Neutrophil (primary cell): ENCODE measurements around the gene FSCN2.

ENCODE experiments used
- H3K27ac ChIP-seq: fragments of 200-600 bp; sonication (generic); 2 replicates; pipeline ENCODE4 v1.5.1; 2016; ENCODE audit warnings: mild to moderate bottlenecking, moderate library complexity
- H3K27me3 ChIP-seq: fragments of 200-600 bp; sonication (generic); 2 replicates; pipeline ENCODE4 v1.6.0; 2016; ENCODE audit warnings: mild to moderate bottlenecking
- H3K36me3 ChIP-seq: fragments of 200-600 bp; sonication (generic); 2 replicates; pipeline ENCODE4 v1.5.1; 2017
- H3K4me1 ChIP-seq, 2 experiments: fragments of 200-600 bp in 1 of 2; sonication (generic) in 1 of 2; 1 replicate in 1 of 2; 2 replicates in 1 of 2; pipeline versions ENCODE4 v1.5.1 to v1.6.1; 2013 to 2016; ENCODE audit warnings: low read depth in 1 of 2, low read length in 1 of 2, mild to moderate bottlenecking in 1 of 2, moderate library complexity in 1 of 2; ENCODE audit not compliant: control insufficient read depth in 1 of 2, insufficient read depth in 1 of 2
- H3K4me3 ChIP-seq, 2 experiments: fragments of 200-600 bp in 1 of 2; sonication (generic) in 1 of 2; 1 replicate in 1 of 2; 2 replicates in 1 of 2; pipeline ENCODE4 v1.5.1; 2013 to 2016; ENCODE audit warnings: low read depth in 1 of 2, low read length in 1 of 2, mild to moderate bottlenecking in 1 of 2, moderate library complexity in 1 of 2
- H3K9me3 ChIP-seq: fragments of 200-600 bp; sonication (generic); 2 replicates; pipeline ENCODE4 v1.5.1; 2016
- CTCF ChIP-seq: fragments of 200-600 bp; sonication (generic); IDR thresholded peaks from 2 replicates; pipeline ENCODE4 v1.5.1; 2016; ENCODE audit warnings: antibody characterized with exemption

The FSCN2 gene

GRCh38 chr17:81543339-81543675 is 15.1 kb downstream of the FSCN2 start:
- Histone ChIP-seq H3K27me3 (peaks cover 5% of the 10 kb centered on the region), H3K36me3 (peaks cover 90% of the 10 kb centered on the region), H3K4me3 (no peak overlapping the region), H3K4me1 (no peaks in the 10 kb centered on the region), H3K9me3 (no peaks in the 10 kb centered on the region), H3K27ac (no peak overlapping the region)
- TF ChIP-seq CTCF: no peak

GRCh38 chr17:81543756-81544155 is 15.6 kb downstream of the FSCN2 start:
- Histone ChIP-seq H3K36me3 (peaks cover 90% of the 10 kb centered on the region), H3K9me3 (no peaks in the 10 kb centered on the region), H3K4me1 (no peaks in the 10 kb centered on the region), H3K4me3 (no peak overlapping the region), H3K27me3 (peaks cover under 1% of the 10 kb centered on the region), H3K27ac (no peak overlapping the region)
- TF ChIP-seq CTCF: no peak

- Histone ChIP-seq H3K4me1 (no peaks in the 10 kb centered on the region), H3K9me3 (no peaks in the 10 kb centered on the region), H3K27me3 (no peaks in the 10 kb centered on the region), H3K36me3 (peaks cover 84% of the 10 kb centered on the region), H3K4me3 (no peak overlapping the region), H3K27ac (no peak overlapping the region)
- no peak for TF ChIP-seq CTCF
Measured at GRCh38 chr17:81544281-81544974, 16.3 kb downstream of the FSCN2 start.

GRCh38 chr17:81545160-81545949 is 17.2 kb downstream of the FSCN2 start:
- Histone ChIP-seq H3K36me3 (peaks cover 74% of the 10 kb centered on the region), H3K27me3 (no peaks in the 10 kb centered on the region), H3K9me3 (no peaks in the 10 kb centered on the region), H3K4me3 (no peak overlapping the region), H3K4me1 (no peaks in the 10 kb centered on the region), H3K27ac (no peak overlapping the region)
- no peak for TF ChIP-seq CTCF

GRCh38 chr17:81546906-81547613 is 18.9 kb downstream of the FSCN2 start:
- Histone ChIP-seq H3K36me3 (peaks cover 63% of the 10 kb centered on the region), H3K9me3 (no peaks in the 10 kb centered on the region), H3K27me3 (no peaks in the 10 kb centered on the region), H3K4me1 (peaks cover 9 to 10% of the 10 kb centered on the region in 2 experiments), H3K4me3 (no peak overlapping the region), H3K27ac (no peak overlapping the region)
- no peak for TF ChIP-seq CTCF
